Left ventricle myocardium inferior (tissue), 1 donor: ENCODE data around the gene RTF1. TPM values are rescaled to one million over a fixed set of nuclear protein-coding genes. Genes with fewer than 3 reads are reported as not detected.
"Not testable (repeated sequence)": the region's sequence is repeated elsewhere in the genome, so short reads cannot be mapped to it uniquely, and the experiment has no call there.

Experiments
- DNase-seq: peaks from one replicate; pipeline ENCODE4 v3.0.0-alpha.2; 2020
- H3K27ac ChIP-seq: fragments of 200-600 bp; replicated peaks from 2 replicates; pipeline ENCODE4 v1.8.0; 2021
- H3K27me3 ChIP-seq: fragments of 200-600 bp; 2 replicates; pipeline ENCODE4 v1.8.0; 2021; ENCODE audit warnings: low read depth
- H3K36me3 ChIP-seq: fragments of 200-600 bp; 2 replicates; pipeline ENCODE4 v1.8.0; 2021
- H3K4me1 ChIP-seq: fragments of 200-600 bp; 2 replicates; pipeline ENCODE4 v1.8.0; 2021
- H3K4me3 ChIP-seq: fragments of 200-600 bp; 2 replicates; pipeline ENCODE4 v1.8.0; 2021; ENCODE audit warnings: mild to moderate bottlenecking, moderate library complexity
- H3K9me3 ChIP-seq: fragments of 200-600 bp; replicated peaks from 2 replicates; pipeline ENCODE4 v1.8.0; 2021
- CTCF ChIP-seq: fragments of 200-600 bp; IDR thresholded peaks from 2 replicates; pipeline ENCODE4 v1.8.0; 2021; ENCODE audit warnings: antibody characterized with exemption, mild to moderate bottlenecking, borderline replicate concordance
- intact Hi-C: fragments of 100-400 bp; cut with micrococcal nuclease; formaldehyde crosslinking; loops from one replicate; pipeline ENCODE4 v1.11.0; 2022
- total RNA-seq: library from RNA; stranded (reverse); fragmentation: NEBNext Ultra II Directional; extraction: Animal tissue kit (Norgen Biotek cat#: 25700); gene quantifications from one replicate; pipeline ENCODE4 v1.2.1, GENCODE V29; 2021
- donor health status: DM: no; HTN: yes; CAD: no; lungs with severe emphysema.

Gene RTF1
- total RNA-seq, 1 donor from 2014 or later = 23.4 TPM

- H3K4me1 ChIP-seq = peaks cover 13% of the 10 kb centered on the region
- TF ChIP-seq CTCF = no peak
- intact Hi-C loops = no loop called here
These were observed 5.5 kb upstream of the RTF1 start for GRCh38 chr15:41411441-41411840.

GRCh38 chr15:41416128-41416741, 660 bp upstream of the RTF1 start:
- H3K27me3 ChIP-seq = no peaks in the 10 kb centered on the region
- H3K4me1 ChIP-seq = peaks cover 39% of the 10 kb centered on the region
- DNase-seq = no peak
- no peaks in the 10 kb centered on the region for H3K36me3 ChIP-seq
- peak overlapping the region; percentile 99 for H3K4me3 ChIP-seq
- intact Hi-C loops = no loop called here
- H3K9me3 ChIP-seq = no peaks in the 10 kb centered on the region
- no peak for TF ChIP-seq CTCF
- H3K27ac ChIP-seq = peak overlapping the region; percentile 90

More at GRCh38 chr15:41411441-41411840, 5.5 kb upstream of the RTF1 start:
- H3K27me3 ChIP-seq = no peaks in the 10 kb centered on the region
- no peak overlapping the region for H3K4me3 ChIP-seq
- no peak for DNase-seq
- H3K36me3 ChIP-seq = no peaks in the 10 kb centered on the region
- no peaks in the 10 kb centered on the region for H3K9me3 ChIP-seq
- no peak overlapping the region for H3K27ac ChIP-seq

GRCh38 chr15:41417418-41418195, 712 bp downstream of the RTF1 start:
- no peaks in the 10 kb centered on the region for H3K9me3 ChIP-seq
- intact Hi-C loops = no loop called here
- no peaks in the 10 kb centered on the region for H3K36me3 ChIP-seq
- peak overlapping the region; percentile 99 for H3K4me3 ChIP-seq
- no peaks in the 10 kb centered on the region for H3K27me3 ChIP-seq
- peaks cover 39% of the 10 kb centered on the region for H3K4me1 ChIP-seq
- TF ChIP-seq CTCF = no peak
- peak overlapping the region; percentile 90 for H3K27ac ChIP-seq
- DNase-seq = peak; percentile 32

GRCh38 chr15:41423979-41424659, 7.2 kb downstream of the RTF1 start:
- Histone ChIP-seq H3K4me1 (peaks cover 4% of the 10 kb centered on the region), H3K36me3 (peaks cover 3% of the 10 kb centered on the region), H3K9me3 (no peaks in the 10 kb centered on the region), H3K4me3 (no peak overlapping the region), H3K27me3 (no peaks in the 10 kb centered on the region), H3K27ac (no peak overlapping the region)
- DNase-seq = no peak
- intact Hi-C loops = no loop called here
- TF ChIP-seq CTCF = no peak

GRCh38 chr15:41424809-41425208, 7.9 kb downstream of the RTF1 start:
- H3K9me3 ChIP-seq = no peaks in the 10 kb centered on the region
- H3K36me3 ChIP-seq = peaks cover 3% of the 10 kb centered on the region
- H3K4me1 ChIP-seq = peaks cover 9% of the 10 kb centered on the region
- intact Hi-C loops = no loop called here
- H3K27me3 ChIP-seq = no peaks in the 10 kb centered on the region
- no peak for DNase-seq
- no peak overlapping the region for H3K27ac ChIP-seq
- H3K4me3 ChIP-seq = no peak overlapping the region
- no peak for TF ChIP-seq CTCF

- H3K27me3 ChIP-seq, H3K36me3 ChIP-seq, DNase-seq, H3K27ac ChIP-seq, intact Hi-C loops, H3K4me3 ChIP-seq, H3K4me1 ChIP-seq, H3K9me3 ChIP-seq: not testable (repeated sequence)
These were observed 9.0 kb downstream of the RTF1 start for GRCh38 chr15:41425907-41426306.
